ENCODE data around the gene NKD1. TPM values are rescaled to one million over a fixed set of nuclear protein-coding genes. Genes with fewer than 3 reads are reported as not detected.

Gene NKD1
- total and polyA plus RNA-seq, 3 experiments from 2014 or later: 0.45 to 1.5 (median 1.2) TPM

DNA sequence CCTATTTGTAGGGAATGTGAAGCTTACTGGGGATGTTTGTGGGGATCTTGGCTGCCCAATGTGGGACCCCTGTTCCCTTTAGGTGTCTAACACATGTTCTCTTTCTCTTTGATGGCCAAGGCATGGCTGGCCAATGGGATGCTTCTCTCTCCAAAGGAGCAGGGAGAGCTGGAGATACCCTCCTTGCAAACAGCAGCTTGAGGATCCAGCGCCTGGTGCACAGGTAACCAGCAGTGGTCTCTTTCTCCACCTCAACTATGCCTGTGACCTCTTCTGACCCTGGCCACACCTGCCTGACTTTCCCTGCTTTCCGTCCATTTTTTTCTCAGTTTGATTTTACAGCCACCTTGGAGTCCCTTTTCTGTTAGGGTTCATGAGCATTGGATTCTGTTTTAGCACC lies 16.8 kb upstream of the NKD1 start:
- POLR2A ChIA-PET: no interaction called here
- H3K27me3 Mint-ChIP-seq: peaks cover 6 to 13% of the 10 kb centered on the region in 2 donors
- no peak overlapping the region for H3K27ac Mint-ChIP-seq
- Histone ChIP-seq H3K4me1 (ENCODE audit: insufficient read depth, low read length) (no peaks in the 10 kb centered on the region), H3K9me3 (ENCODE audit: low read length) (no peaks in the 10 kb centered on the region), H3K27ac (ENCODE audit: low read depth, low read length) (no peak overlapping the region), H3K36me3 (ENCODE audit: insufficient read depth, low read length) (no peaks in the 10 kb centered on the region), H3K4me3 (ENCODE audit: low read length) (no peak overlapping the region), H3K27me3 (ENCODE audit: insufficient read depth, low read length, poor library complexity, severe bottlenecking) (no peaks in the 10 kb centered on the region)
- no peaks in the 10 kb centered on the region for H3K4me1 Mint-ChIP-seq
- no peak for DNase-seq
- peaks cover 2 to 25% (median 16%) of the 10 kb centered on the region in 5 donors for H3K9me3 Mint-ChIP-seq
- peaks cover 0 to 28% (median 0%) of the 10 kb centered on the region in 3 donors for H3K36me3 Mint-ChIP-seq
- H3K4me3 Mint-ChIP-seq: no peak overlapping the region
- CTCF ChIA-PET: interaction anchor here (1.1 kb wide), 1 partner anchor 45 kb away, joined by 3 read pairs; no protein-coding TSS in a partner anchor

DNA sequence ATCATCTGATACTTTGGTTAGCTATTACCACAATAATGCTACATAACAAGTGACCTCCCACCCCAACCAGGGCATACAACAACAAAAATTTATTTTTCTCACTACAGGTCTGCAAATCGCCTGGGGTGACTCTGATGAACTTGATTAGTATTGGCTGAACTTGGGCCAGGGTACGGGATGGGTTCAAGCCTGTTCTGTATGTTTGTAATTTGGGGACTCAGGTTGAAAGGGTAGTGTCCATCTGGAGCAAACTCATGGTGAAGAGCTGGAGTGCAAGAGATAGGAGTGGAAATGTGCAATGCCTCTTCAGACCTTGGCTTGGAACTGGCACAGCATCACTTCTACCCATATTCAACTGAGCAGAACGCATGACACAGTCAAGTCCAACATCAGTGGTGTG lies 16.3 kb upstream of the NKD1 start:
- no peaks in the 10 kb centered on the region for H3K4me1 ChIP-seq (ENCODE audit: insufficient read depth, low read length)
- Mint-ChIP-seq H3K36me3 (peaks cover 0 to 27% (median 0%) of the 10 kb centered on the region in 3 donors), H3K27me3 (peaks cover 8 to 10% of the 10 kb centered on the region in 2 donors), H3K9me3 (peaks cover 2 to 25% (median 16%) of the 10 kb centered on the region in 5 donors), H3K4me1 (no peaks in the 10 kb centered on the region), H3K27ac (no peak overlapping the region), H3K4me3 (no peak overlapping the region)
- ChIA-PET CTCF (interaction anchor here (1.1 kb wide), 1 partner anchor 45 kb away, joined by 3 read pairs; no protein-coding TSS in a partner anchor), POLR2A (no interaction called here)
- no peaks in the 10 kb centered on the region for H3K9me3 ChIP-seq (ENCODE audit: low read length)
- no peak overlapping the region for H3K4me3 ChIP-seq (ENCODE audit: low read length)
- H3K27ac ChIP-seq (ENCODE audit: low read depth, low read length): no peak overlapping the region
- no peak for DNase-seq
- no peaks in the 10 kb centered on the region for H3K36me3 ChIP-seq (ENCODE audit: insufficient read depth, low read length)
- H3K27me3 ChIP-seq (ENCODE audit: insufficient read depth, low read length, poor library complexity, severe bottlenecking): no peaks in the 10 kb centered on the region

DNA sequence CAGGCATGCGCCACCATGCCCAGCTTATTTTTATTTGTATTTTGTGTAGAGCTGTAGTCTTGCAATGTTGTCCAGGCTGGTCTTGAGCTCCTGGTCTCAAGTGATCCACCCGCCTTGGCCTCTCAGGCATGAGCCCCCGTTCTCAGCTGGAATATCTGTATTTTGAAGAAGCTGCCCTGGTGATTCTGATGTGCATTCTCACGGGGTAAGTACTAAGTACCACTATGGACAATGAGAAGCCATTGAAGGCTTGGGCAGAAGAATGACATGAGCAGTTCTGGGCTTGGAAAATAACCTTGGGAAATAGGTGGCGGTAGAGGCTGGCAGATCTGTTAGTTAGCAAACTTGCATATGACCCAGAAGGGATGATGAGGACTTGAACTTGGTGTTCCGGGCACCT lies 15.6 kb upstream of the NKD1 start:
- ChIA-PET CTCF (interaction anchor here (0.9 to 1.1 kb wide), 2 partner anchors 10 to 44 kb away, joined by 3 read pairs; no protein-coding TSS in a partner anchor), POLR2A (no interaction called here)
- Histone ChIP-seq H3K4me3 (ENCODE audit: low read length) (no peak overlapping the region), H3K27me3 (ENCODE audit: insufficient read depth, low read length, poor library complexity, severe bottlenecking) (no peaks in the 10 kb centered on the region), H3K27ac (ENCODE audit: low read depth, low read length) (no peak overlapping the region), H3K9me3 (ENCODE audit: low read length) (no peaks in the 10 kb centered on the region), H3K4me1 (ENCODE audit: insufficient read depth, low read length) (no peaks in the 10 kb centered on the region), H3K36me3 (ENCODE audit: insufficient read depth, low read length) (no peaks in the 10 kb centered on the region)
- Mint-ChIP-seq H3K4me3 (no peak overlapping the region), H3K4me1 (no peaks in the 10 kb centered on the region), H3K9me3 (peaks cover 2 to 25% (median 16%) of the 10 kb centered on the region in 5 donors), H3K27ac (no peak overlapping the region), H3K36me3 (peaks cover 0 to 23% (median 0%) of the 10 kb centered on the region in 3 donors), H3K27me3 (peaks cover 6 to 11% of the 10 kb centered on the region in 2 donors)
- no peak for DNase-seq

DNA sequence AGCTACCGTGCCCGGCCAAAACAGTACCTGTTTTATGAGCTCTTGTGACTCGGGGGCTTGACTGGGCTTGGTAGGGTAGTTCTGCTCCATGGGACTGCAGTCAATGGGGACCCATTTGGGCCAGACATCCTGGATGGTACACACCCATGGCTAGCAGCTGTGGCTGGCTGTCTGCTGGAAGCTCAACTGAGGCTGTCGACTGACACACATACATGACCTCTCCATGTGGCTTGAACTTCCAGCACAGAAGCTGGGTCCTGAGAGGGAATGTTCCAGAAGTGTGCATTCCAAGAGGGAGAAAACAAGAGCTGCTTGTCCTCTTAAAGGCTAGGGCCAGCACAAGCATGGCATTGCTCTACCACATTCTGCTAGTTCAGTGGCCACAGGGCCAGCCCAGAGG lies 14.9 kb upstream of the NKD1 start:
- DNase-seq: no peak
- H3K4me3 ChIP-seq (ENCODE audit: low read length): no peak overlapping the region
- H3K36me3 ChIP-seq (ENCODE audit: insufficient read depth, low read length): no peaks in the 10 kb centered on the region
- Mint-ChIP-seq H3K9me3 (peaks cover 2 to 23% (median 16%) of the 10 kb centered on the region in 5 donors), H3K36me3 (peaks cover 0 to 21% (median 0%) of the 10 kb centered on the region in 3 donors), H3K4me1 (no peaks in the 10 kb centered on the region), H3K4me3 (no peak overlapping the region), H3K27me3 (peaks cover 6 to 11% of the 10 kb centered on the region in 2 donors), H3K27ac (no peak overlapping the region)
- H3K4me1 ChIP-seq (ENCODE audit: insufficient read depth, low read length): no peaks in the 10 kb centered on the region
- H3K27me3 ChIP-seq (ENCODE audit: insufficient read depth, low read length, poor library complexity, severe bottlenecking): no peaks in the 10 kb centered on the region
- H3K9me3 ChIP-seq (ENCODE audit: low read length): no peaks in the 10 kb centered on the region
- POLR2A ChIA-PET: no interaction called here
- CTCF ChIA-PET: interaction anchor here (0.9 kb wide), 1 partner anchor 9 kb away, joined by 3 read pairs; no protein-coding TSS in a partner anchor
- H3K27ac ChIP-seq (ENCODE audit: low read depth, low read length): no peak overlapping the region

DNA sequence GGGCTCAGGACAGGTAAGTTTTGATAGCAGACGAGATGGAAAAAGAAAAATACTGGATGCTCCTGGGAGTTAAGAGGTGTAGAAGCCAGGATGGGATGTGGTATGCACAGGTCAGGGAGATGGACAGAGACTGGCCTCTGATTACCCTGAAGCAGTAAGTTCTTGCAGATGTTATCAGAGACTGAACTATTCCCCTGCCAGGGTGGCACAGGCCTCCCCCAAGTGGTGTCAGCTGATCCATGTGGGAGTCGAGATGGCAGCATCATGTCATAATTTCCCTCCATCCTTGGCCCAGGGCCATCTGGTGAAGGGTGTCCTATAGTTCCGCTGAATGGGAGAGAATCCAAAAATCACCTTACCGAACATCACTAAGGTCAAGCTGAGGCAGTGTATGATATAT lies 14.1 kb upstream of the NKD1 start:
- Mint-ChIP-seq H3K4me1 (no peaks in the 10 kb centered on the region), H3K9me3 (peaks cover 2 to 15% (median 9%) of the 10 kb centered on the region in 5 donors), H3K4me3 (no peak overlapping the region), H3K27ac (no peak overlapping the region), H3K27me3 (peaks cover 2 to 13% of the 10 kb centered on the region in 2 donors), H3K36me3 (peaks cover 0 to 13% (median 0%) of the 10 kb centered on the region in 3 donors)
- ChIA-PET POLR2A (no interaction called here), CTCF (no interaction called here)
- no peak for DNase-seq
- Histone ChIP-seq H3K4me1 (ENCODE audit: insufficient read depth, low read length) (no peaks in the 10 kb centered on the region), H3K4me3 (ENCODE audit: low read length) (no peak overlapping the region), H3K27ac (ENCODE audit: low read depth, low read length) (no peak overlapping the region), H3K9me3 (ENCODE audit: low read length) (no peaks in the 10 kb centered on the region), H3K27me3 (ENCODE audit: insufficient read depth, low read length, poor library complexity, severe bottlenecking) (no peaks in the 10 kb centered on the region), H3K36me3 (ENCODE audit: insufficient read depth, low read length) (no peaks in the 10 kb centered on the region)

DNA sequence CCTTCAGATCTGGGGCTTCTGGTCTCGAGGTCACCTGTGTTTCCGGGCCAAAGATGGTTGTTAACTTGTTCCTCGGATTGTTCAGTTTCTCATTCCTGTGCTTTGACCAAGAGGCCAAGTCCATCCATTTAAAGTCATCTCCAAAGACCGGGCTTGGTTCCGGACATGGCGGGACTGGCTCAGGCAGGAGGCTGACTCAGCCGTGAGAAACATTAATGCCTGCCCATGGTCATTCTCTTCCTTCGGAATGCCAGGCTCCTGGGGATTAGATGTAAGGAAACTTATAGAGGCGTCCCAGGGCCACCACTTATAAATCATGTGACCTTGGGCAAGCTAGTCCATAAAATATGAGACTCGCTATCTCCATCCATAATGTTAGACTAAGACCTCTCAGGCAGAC lies 13.6 kb upstream of the NKD1 start:
- CTCF ChIA-PET: no interaction called here
- Mint-ChIP-seq H3K27ac (no peak overlapping the region), H3K4me3 (no peak overlapping the region), H3K27me3 (peaks cover 0 to 12% of the 10 kb centered on the region in 2 donors), H3K4me1 (no peaks in the 10 kb centered on the region), H3K36me3 (peaks cover 0 to 9% (median 0%) of the 10 kb centered on the region in 3 donors), H3K9me3 (peaks cover 2 to 10% (median 6%) of the 10 kb centered on the region in 5 donors)
- H3K36me3 ChIP-seq (ENCODE audit: insufficient read depth, low read length): no peaks in the 10 kb centered on the region
- H3K27ac ChIP-seq (ENCODE audit: low read depth, low read length): no peak overlapping the region
- no peaks in the 10 kb centered on the region for H3K27me3 ChIP-seq (ENCODE audit: insufficient read depth, low read length, poor library complexity, severe bottlenecking)
- H3K4me1 ChIP-seq (ENCODE audit: insufficient read depth, low read length): no peaks in the 10 kb centered on the region
- no peak overlapping the region for H3K4me3 ChIP-seq (ENCODE audit: low read length)
- POLR2A ChIA-PET: no interaction called here
- no peak for DNase-seq
- no peaks in the 10 kb centered on the region for H3K9me3 ChIP-seq (ENCODE audit: low read length)

DNA sequence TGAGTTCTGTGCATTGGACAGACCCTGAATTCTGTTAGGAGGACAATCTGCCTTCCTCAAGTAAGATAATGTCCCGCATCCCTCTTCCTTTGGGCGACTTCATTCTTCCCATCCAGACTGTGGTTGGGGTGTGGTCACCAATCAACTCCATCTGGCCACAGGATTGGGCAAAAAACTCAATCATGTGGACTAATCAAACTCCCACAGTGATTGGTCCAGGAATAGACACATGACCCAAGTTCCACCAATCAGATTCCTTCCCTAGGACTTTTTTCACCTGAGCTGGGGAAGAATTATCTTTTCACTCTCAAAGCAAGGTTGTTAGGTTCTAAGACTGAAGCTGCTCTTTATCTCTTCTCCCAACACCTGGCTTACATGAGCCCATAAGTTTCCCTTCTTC lies 13.2 kb upstream of the NKD1 start:
- peaks cover 0 to 5% (median 0%) of the 10 kb centered on the region in 3 donors for H3K36me3 Mint-ChIP-seq
- no peak overlapping the region for H3K4me3 ChIP-seq (ENCODE audit: low read length)
- POLR2A ChIA-PET: no interaction called here
- H3K9me3 Mint-ChIP-seq: peaks cover 1 to 6% (median 2%) of the 10 kb centered on the region in 5 donors
- DNase-seq: no peak
- CTCF ChIA-PET: no interaction called here
- peaks cover 0 to 12% of the 10 kb centered on the region in 2 donors for H3K27me3 Mint-ChIP-seq
- no peaks in the 10 kb centered on the region for H3K36me3 ChIP-seq (ENCODE audit: insufficient read depth, low read length)
- H3K4me1 ChIP-seq (ENCODE audit: insufficient read depth, low read length): no peaks in the 10 kb centered on the region
- H3K9me3 ChIP-seq (ENCODE audit: low read length): no peaks in the 10 kb centered on the region
- no peak overlapping the region for H3K4me3 Mint-ChIP-seq
- H3K27ac Mint-ChIP-seq: peak overlapping the region in 1 of 8 donors; percentile 79
- H3K4me1 Mint-ChIP-seq: no peaks in the 10 kb centered on the region
- no peaks in the 10 kb centered on the region for H3K27me3 ChIP-seq (ENCODE audit: insufficient read depth, low read length, poor library complexity, severe bottlenecking)
- H3K27ac ChIP-seq (ENCODE audit: low read depth, low read length): no peak overlapping the region

DNA sequence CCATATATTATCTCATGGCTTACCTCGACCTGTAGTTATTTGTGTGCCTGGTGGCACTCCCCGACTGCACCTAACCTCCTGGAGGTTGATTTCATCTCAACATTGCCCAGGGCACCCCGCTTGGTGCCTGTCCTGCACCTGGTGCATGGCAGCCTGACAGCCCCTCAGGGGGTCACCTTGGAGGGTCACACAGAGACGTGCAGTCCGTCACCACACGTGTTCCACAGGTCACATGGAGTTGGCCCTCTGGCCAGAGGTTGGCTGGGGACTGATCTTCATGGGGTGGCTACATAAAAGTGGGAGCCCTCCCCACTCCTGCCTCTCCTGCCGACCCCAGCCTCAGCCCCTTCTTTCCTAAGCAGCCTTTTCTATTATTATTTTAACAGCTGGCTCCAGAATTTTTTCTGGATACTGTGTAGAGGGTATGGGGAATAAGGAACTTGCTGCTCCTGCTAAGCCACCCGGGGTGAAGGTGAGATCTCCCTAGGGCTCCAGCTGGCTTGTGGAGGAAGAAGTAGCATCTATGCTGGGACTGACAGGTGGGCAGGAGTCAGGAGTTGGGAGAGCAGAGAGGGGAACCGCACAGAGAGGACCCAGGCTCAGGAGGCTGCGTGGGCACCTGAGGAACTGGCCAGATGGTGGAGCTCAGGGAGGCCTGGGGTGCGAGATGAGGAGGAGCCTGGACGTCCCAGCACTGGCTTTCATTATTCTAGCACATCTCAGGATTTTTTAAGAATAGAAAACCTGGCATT lies 12.5 kb upstream of the NKD1 start:
- Histone ChIP-seq H3K27ac (ENCODE audit: low read depth, low read length) (no peak overlapping the region), H3K9me3 (ENCODE audit: low read length) (no peaks in the 10 kb centered on the region), H3K36me3 (ENCODE audit: insufficient read depth, low read length) (no peaks in the 10 kb centered on the region), H3K4me3 (ENCODE audit: low read length) (no peak overlapping the region), H3K4me1 (ENCODE audit: insufficient read depth, low read length) (no peaks in the 10 kb centered on the region), H3K27me3 (ENCODE audit: insufficient read depth, low read length, poor library complexity, severe bottlenecking) (no peaks in the 10 kb centered on the region)
- Mint-ChIP-seq H3K36me3 (no peaks in the 10 kb centered on the region), H3K4me1 (no peaks in the 10 kb centered on the region), H3K4me3 (no peak overlapping the region), H3K27ac (no peak overlapping the region), H3K27me3 (peaks cover 0 to 12% of the 10 kb centered on the region in 2 donors), H3K9me3 (peaks cover 0 to 2% (median 0%) of the 10 kb centered on the region in 5 donors)
- DNase-seq: no peak
- CTCF ChIA-PET: interaction anchor here (1.8 kb wide), 1 partner anchor 131 kb away, joined by 3 read pairs; no protein-coding TSS in a partner anchor
- POLR2A ChIA-PET: no interaction called here

All from CD8-positive, alpha-beta memory T cell (primary cell).